Sciatic nerve (tissue), 2 donors: ENCODE results near the gene SCIN. TPM values are rescaled to one million over a fixed set of nuclear protein-coding genes. Genes with fewer than 3 reads are reported as not detected.
"Not testable (repeated sequence)": the region's sequence is repeated elsewhere in the genome, so short reads cannot be mapped to it uniquely, and the experiment has no call there.

Experiments
- ATAC-seq: fragments of 200-7000 bp; cut with Tn5 transposase; one replicate; pipeline ENCODE4 v1.9.1; 2020; ENCODE audit warnings: mild to moderate bottlenecking, moderate library complexity
- DNase-seq: peaks from one replicate; pipeline ENCODE4 v3.0.0-alpha.2; 2020; ENCODE audit warnings: low spot score
- intact Hi-C: fragments of 100-400 bp; cut with DNase I; formaldehyde crosslinking; loops from one replicate; pipeline ENCODE4 v1.14.2; 2022
- total RNA-seq: library from RNA; stranded (reverse); fragmentation: NEBNext Ultra II Directional; extraction: Animal tissue kit (Norgen Biotek cat#: 25700); gene quantifications from one replicate; pipeline ENCODE4 v1.2.1, GENCODE V29; 2021
- donor health status: DM: no; HTN: no; CAD: no.
- donor health status: DM: no; HTN: no; CAD: no.

Gene SCIN
- total RNA-seq, 1 donor from 2014 or later: 9.8 TPM

DNA sequence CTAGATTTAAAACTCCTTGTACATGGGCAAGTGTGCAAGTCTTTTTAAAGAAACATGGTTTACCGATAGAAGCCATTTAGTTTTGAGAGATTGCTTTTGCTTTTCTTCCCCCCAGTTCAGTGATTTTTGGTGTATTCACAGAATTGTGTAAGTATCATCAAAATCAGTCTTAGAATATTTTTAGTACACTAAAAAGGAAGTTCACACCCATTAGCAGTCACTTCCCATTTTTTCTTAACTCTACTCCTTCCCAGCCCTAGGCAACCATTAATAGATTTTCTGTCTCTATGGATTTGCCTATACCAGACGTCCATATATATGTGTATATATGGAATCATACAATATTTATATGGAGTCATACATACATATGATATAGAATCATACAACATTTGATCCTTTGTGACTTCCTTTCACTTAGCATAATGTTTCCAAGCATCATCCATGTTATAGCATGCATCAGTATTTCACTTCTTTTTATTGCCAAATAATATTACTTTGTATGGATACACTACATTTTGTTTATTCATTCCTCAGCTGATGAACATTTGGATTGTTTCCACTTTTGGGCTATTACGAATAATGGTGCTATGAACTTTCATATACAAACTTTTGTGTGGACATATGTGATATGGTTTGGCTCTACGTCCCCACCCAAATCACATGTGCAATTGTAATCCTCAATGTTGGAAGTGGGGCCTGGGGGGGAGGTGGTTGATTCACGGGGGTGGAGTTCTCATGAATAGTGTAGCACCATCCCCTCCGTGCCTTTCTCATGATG lies 100.4 kb downstream of the SCIN start:
- DNase-seq (no peak), ATAC-seq (no peak)
- intact Hi-C loops: no loop called here

- DNase-seq, ATAC-seq, intact Hi-C loops: not testable (repeated sequence)
Observed at GRCh38 chr7:12673436-12673835, 102.9 kb downstream of the SCIN start.

DNA sequence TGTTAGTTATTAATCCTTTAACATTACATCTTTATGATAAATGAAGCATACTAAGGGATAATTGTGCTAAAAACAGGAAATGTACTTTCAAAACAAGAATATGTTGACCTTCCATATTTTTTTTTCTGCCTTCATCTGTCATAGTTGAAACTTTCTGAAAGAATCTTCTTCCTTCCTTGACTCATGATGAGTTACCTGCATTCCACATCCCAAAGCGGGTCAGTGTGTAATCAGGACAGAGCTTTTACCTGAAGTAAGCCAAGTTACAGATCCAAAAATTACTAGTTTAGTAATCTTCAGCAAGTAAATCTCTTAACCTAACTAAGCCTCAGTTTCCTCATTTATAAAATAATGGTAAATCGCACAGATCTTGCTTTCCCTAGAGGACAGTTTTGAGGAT lies 103.5 kb downstream of the SCIN start:
- ATAC-seq (no peak), DNase-seq (no peak)
- intact Hi-C loops: no loop called here

- intact Hi-C loops: no loop called here
- peak; percentile 46 for ATAC-seq
- DNase-seq: no peak
Observed at GRCh38 chr7:12674861-12675260, 104.3 kb downstream of the SCIN start.

GRCh38 chr7:12683678-12684585 lies 113.4 kb downstream of the SCIN start:
- ATAC-seq (no peak), DNase-seq (no peak)
- intact Hi-C loops: no loop called here

DNA sequence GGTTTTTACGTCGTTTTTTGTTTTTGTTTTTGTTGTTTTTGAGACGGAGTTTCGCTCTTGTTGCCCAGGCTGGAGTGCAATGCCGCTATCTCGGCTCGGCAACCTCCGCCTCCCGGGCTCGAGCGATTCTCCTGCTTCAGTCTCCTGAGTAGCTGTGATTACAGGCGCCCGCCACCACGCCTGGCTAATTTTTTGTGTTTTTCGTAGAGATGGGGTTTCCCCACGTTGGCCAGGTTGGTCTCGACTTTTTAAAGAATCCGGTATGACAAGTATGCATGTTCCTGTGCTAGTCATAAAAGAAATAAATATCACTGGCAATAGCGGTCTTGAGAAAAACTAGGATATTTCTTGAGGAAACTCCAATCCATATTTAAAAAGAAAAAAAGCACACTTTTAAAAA lies 114.2 kb downstream of the SCIN start:
- DNase-seq (no peak), ATAC-seq (no peak)
- intact Hi-C loops: no loop called here

GRCh38 chr7:12685550-12685949 lies 115.0 kb downstream of the SCIN start:
- intact Hi-C loops: no loop called here
- ATAC-seq: no peak

DNA sequence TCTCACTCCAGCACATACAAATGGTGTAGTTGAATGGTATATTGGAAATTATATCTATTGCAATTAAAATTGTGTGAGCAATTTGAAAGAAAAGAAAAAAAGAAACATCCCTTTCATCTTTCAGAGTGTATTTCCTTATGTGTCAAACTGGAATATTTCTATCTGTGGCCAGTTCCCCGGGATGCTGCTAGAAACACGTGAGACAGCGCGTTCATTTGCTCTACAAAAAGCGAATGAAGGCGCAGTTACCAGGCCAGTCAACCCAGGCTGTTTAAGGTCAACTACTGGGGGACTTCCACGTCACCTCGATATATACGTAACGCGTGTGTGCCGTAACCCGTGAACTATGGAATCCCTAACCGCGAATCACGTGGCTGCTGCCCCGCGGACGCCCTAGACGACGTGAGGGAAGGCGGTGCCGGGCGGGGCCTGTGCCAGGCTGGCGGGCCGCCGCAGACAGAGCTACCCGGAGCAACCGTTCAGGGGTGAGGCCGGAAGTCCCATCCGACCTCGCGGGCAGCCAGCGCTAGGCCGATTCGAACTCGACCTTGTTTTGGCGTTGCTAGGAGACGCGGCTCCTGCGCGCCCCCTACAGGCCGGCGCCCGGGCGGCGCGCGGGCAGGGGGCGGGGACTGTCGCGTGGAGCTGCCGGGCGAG lies 115.8 kb downstream of the SCIN start:
- peak; percentile 92 for DNase-seq
- ATAC-seq: peak; percentile 89
- intact Hi-C loops: no loop called here

More at GRCh38 chr7:12685550-12685949, 115.0 kb downstream of the SCIN start:
- no peak for DNase-seq

DNA sequence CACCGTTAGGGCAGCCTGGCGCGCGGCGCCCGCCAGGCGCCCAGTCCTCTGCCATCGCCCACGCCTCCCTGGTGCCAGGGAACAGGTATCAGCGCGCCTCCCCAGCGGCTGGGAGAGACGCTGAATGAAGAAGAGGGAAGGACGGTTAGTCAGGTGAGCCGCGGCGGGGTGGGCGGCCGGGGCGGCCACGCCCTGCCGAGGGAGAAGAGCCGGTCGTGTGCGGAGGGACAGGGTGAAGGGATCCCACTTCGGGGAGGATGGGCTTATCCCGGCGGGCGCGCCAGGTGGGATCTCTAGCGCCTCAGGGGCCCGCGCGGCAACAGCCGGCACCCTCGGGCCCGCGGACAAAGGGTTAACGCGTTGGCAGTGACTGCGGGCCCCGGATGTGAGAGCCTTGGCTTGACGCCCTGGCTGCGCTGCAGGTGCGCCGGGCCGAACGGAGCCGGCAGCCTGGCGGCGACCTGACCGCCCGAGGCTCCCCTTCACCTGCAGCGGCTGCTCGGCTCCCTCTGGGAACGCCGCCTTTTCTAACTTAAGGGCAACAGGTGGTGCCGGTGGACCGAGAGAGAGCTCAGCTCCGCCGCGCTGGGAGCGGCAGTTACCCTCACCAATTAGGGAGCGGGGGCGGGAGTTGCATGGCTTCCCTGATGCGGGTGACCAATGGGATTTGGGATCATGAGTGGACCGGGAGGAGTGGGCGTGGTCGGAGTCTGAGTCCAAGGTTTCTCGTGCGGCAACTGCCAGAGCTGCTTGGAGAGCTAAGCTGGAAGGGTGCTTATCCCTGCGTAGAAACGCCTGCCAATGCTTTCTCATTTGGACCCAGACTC lies 116.6 kb downstream of the SCIN start, which contains the start of gene ARL4A:
ARL4A (plus strand) TSS at position 743 of the 827 bp plus-strand sequence. CDS start 622 bp downstream, outside the sequence.
- peak; percentile 98 for ATAC-seq

GRCh38 chr7:12687718-12688171 lies 117.2 kb downstream of the SCIN start:
- ATAC-seq: peak; percentile 7
- no peak for DNase-seq
- intact Hi-C loops: no loop called here

More for the DNA sequence above, 116.6 kb downstream of the SCIN start, which contains the start of gene ARL4A:
- DNase-seq: peak; percentile 99
- intact Hi-C loops: no loop called here

- intact Hi-C loops, DNase-seq, ATAC-seq: not testable (repeated sequence)
Observed at GRCh38 chr7:12688485-12689170, 118.1 kb downstream of the SCIN start.

DNA sequence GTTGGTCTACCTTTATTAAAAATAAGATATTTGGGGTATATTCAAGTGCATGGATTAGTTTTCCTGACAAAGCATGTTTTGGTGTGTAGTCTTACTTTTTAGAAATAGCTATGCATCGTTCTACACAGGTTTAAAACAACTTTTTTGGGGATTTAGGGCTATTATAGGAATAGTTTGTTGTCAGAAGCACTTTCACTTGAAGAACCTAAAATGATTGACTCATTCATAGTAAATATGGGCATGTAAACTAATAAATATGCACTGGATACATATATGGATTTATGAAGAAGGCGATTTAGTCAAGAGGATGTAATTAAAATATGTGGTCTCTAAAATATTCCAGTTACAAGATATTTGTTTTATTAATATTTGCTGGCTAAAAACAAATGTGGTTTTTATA lies 118.9 kb downstream of the SCIN start:
- intact Hi-C loops: no loop called here
- DNase-seq (no peak), ATAC-seq (no peak)

DNA sequence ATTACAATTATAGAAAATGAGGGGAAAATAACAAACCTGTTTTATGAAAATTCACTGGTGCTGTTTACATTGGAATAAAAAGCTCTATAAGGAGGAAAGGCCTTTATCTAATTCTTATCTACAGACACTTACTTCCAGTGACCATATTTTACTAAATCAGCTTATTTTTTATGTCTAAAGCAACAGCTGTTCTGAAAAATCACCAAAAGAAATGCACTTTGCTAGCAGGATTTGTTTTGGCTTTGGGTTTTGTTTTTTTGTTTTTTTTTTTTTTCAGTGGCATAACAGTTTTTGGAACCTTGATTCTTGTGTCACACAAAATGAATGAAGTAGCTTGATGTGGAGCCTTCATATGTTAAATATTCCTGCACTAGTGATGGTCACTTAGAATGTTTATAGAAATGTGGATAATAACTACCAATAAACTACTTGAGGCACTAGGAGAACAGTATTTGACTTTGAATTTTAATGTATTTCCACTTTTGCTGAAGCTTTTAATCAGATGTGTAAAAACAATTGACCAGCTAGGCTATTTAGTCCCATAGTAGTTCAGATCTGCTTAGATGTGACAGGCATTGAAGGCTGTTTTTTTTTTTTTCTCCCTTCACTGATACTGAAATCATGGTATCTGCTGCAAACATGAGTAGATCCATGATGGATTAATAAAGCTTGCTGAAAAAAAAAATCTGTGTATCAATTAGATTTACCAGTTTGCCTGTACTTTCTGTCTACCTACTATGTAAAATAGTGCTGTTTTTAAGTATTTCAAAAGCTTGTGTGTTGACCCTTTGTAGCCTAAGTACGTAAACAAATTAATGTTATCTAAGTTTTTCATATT lies 119.7 kb downstream of the SCIN start:
- intact Hi-C loops: no loop called here
- no peak for DNase-seq
- ATAC-seq: no peak

DNA sequence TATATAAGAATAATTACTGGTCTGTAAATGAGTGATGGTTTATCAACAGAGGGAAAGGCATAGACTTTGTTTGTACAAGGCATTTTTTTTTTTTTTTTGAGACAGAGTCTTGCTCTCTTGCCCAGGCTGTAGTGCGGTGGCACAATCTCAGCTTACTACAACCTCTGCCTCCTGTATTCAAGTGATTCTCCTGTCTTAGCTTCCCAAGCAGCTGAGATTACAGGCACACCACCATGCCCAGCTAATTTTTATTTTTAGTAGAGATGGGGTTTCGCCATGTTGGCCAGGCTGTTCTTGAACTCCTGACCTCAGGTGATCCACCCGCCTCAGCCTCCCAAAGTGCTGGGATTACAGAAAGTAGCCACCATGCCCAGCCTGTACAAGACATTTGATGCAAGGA lies 120.9 kb downstream of the SCIN start:
- intact Hi-C loops, DNase-seq, ATAC-seq: not testable (repeated sequence)

GRCh38 chr7:12692035-12692434 lies 121.5 kb downstream of the SCIN start:
- DNase-seq (no peak), ATAC-seq (no peak)
- intact Hi-C loops: no loop called here

DNA sequence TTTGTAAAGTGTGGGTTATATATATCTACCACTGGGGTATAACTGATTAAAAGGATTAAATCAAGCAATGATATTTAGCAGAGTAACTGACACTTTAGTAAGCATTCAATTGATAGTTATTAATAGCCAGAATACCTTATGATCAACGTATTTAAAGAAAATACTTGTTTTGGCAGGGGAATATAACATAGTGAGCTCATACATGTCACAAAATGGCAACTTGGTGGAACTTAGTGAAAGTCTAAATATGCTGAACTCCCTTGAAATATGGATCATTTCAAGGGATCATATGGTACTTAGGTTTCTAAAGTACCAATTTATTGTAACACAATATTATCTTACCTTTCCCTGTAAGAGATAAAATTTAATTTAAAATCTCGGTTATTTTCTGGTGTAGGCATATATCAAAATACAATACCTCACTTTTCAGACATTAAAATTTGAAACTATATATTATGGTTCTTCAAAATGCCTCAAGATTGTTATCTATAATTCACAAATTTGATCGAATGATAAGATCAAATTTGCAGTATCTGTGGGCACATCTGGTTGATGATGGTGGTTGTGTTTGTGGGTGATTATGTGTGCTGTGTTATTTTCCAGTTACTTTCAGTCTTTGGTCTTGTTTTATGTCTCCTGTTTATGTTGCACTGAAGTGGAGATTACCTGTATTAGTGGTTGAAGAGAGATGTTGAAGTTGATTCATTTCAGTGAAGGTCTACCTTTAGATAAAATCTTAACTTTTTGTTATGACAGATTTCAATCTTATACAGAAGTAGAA lies 122.1 kb downstream of the SCIN start:
- no peak for ATAC-seq
- intact Hi-C loops: no loop called here
- DNase-seq: no peak
